ENCODE results near the gene CYP24A1. TPM values are rescaled to one million over a fixed set of nuclear protein-coding genes. Genes with fewer than 3 reads are reported as not detected.

CYP24A1 gene
- total and polyA plus RNA-seq, 2 donors (not counting 1 experiment from before 2014, with no cell fraction given): not detected

DNA sequence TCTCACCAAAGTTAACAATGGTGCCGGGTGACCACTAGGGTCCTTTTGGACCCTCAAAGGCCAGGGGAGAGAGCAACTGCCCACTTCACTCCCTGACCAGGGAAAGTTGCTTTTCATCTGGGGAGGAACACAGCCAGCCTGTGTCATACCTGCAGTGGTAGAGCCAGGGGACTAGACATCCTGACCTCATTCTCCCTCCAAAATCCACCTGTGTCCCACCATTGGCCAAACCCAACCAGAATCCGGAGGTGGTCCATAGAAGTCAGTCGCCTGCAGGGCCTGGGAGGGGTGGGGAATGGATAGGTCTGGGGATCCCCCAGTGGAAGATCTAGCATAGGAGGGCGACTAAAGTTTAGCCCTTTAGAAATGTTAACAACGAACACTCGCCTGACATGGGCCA, 46.9 kb upstream of the CYP24A1 start:
- DNase-seq (no peak), ATAC-seq (ENCODE audit: low read depth) (no peak)
- ChIA-PET CTCF (interaction anchor here (1.8 kb wide), 1 partner anchor 427 kb away, joined by 5 read pairs; no protein-coding TSS in a partner anchor), POLR2A (no interaction called here)
- no peak overlapping the region for H3K9ac ChIP-seq (ENCODE audit: low read length)
- TF ChIP-seq, protein P1, sequence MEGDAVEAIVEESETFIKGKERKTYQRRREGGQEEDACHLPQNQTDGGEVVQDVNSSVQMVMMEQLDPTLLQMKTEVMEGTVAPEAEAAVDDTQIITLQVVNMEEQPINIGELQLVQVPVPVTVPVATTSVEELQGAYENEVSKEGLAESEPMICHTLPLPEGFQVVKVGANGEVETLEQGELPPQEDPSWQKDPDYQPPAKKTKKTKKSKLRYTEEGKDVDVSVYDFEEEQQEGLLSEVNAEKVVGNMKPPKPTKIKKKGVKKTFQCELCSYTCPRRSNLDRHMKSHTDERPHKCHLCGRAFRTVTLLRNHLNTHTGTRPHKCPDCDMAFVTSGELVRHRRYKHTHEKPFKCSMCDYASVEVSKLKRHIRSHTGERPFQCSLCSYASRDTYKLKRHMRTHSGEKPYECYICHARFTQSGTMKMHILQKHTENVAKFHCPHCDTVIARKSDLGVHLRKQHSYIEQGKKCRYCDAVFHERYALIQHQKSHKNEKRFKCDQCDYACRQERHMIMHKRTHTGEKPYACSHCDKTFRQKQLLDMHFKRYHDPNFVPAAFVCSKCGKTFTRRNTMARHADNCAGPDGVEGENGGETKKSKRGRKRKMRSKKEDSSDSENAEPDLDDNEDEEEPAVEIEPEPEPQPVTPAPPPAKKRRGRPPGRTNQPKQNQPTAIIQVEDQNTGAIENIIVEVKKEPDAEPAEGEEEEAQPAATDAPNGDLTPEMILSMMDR (IDR thresholded peaks at IDR 0.05): no peak
- TF ChIP-seq EZH2 (IDR thresholded peaks at IDR 0.05; ENCODE audit: borderline replicate concordance, insufficient read depth, low read depth, low read length, poor library complexity, severe bottlenecking): no peak
- H3K4me1 Mint-ChIP-seq: no peaks in the 10 kb centered on the region
- no peak overlapping the region for H3K4me3 Mint-ChIP-seq
- H3K36me3 ChIP-seq (replicated peaks in 1 of 2; ENCODE audit: control extremely low read depth in 1 of 2, control insufficient read depth in 1 of 2, extremely low read depth in 1 of 2, insufficient read depth in 2 of 2, low read length in 1 of 2): peaks cover 0 to 8% of the 10 kb centered on the region in 2 experiments
- H3K27ac Mint-ChIP-seq: no peak overlapping the region
- no peaks in the 10 kb centered on the region for H3K27me3 Mint-ChIP-seq
- no peaks in the 10 kb centered on the region for H3K9me3 Mint-ChIP-seq (ENCODE audit: insufficient read depth)
- no peak overlapping the region for H3K4me2 ChIP-seq (replicated peaks; ENCODE audit: low read depth, low read length, poor library complexity, severe bottlenecking)
- no peak overlapping the region for H3K4me3 ChIP-seq (ENCODE audit: control extremely low read depth in 1 of 5, extremely low read depth in 1 of 5, insufficient read depth in 1 of 5, low read depth in 2 of 5, low read length in 4 of 5)
- intact Hi-C loops (cut with micrococcal nuclease): loop anchor here (2.0 kb wide), 1 partner anchor 426 kb away; no protein-coding TSS in a partner anchor
- no peaks in the 10 kb centered on the region for H3K4me1 ChIP-seq (ENCODE audit: control insufficient read depth in 2 of 2, insufficient read depth in 2 of 2, low read length in 2 of 2)
- H4K20me1 ChIP-seq (ENCODE audit: control insufficient read depth, insufficient read depth, low read length, poor library complexity, severe bottlenecking): no peaks in the 10 kb centered on the region
- 100% methylated on average over 2 of the region's 6 CpGs for WGBS (ENCODE audit: insufficient coverage)
- no peak overlapping the region for H2AFZ ChIP-seq (ENCODE audit: insufficient read depth, low read depth, low read length, poor library complexity, severe bottlenecking)
- no peak overlapping the region for H3K27ac ChIP-seq (ENCODE audit: low read length in 2 of 2)
- H3K27me3 ChIP-seq (replicated peaks in 1 of 4; ENCODE audit: control extremely low read depth in 1 of 4, control insufficient read depth in 3 of 4, insufficient read depth in 4 of 4, low read length in 3 of 4): no peaks in the 10 kb centered on the region
- H3K79me2 ChIP-seq (ENCODE audit: control insufficient read depth, insufficient read depth, low read length): no peaks in the 10 kb centered on the region
- H3K9me3 ChIP-seq (ENCODE audit: control extremely low read depth in 1 of 3, control insufficient read depth in 2 of 3, insufficient read depth in 1 of 3, low read length in 2 of 3): no peaks in the 10 kb centered on the region

GRCh38 chr20:54219751-54220426, 46.1 kb upstream of the CYP24A1 start:
- H3K4me1 ChIP-seq (ENCODE audit: control insufficient read depth in 2 of 2, insufficient read depth in 2 of 2, low read length in 2 of 2): no peaks in the 10 kb centered on the region
- H3K9me3 Mint-ChIP-seq (ENCODE audit: insufficient read depth): no peaks in the 10 kb centered on the region
- no peak for ATAC-seq (ENCODE audit: low read depth)
- no peak overlapping the region for H3K9ac ChIP-seq (ENCODE audit: low read length)
- H3K27me3 ChIP-seq (replicated peaks in 1 of 4; ENCODE audit: control extremely low read depth in 1 of 4, control insufficient read depth in 3 of 4, insufficient read depth in 4 of 4, low read length in 3 of 4): no peaks in the 10 kb centered on the region
- ChIA-PET CTCF (interaction anchor here (1.8 to 2.3 kb wide), 2 partner anchors 427 to 428 kb away, joined by 5 to 9 read pairs; no protein-coding TSS in a partner anchor), POLR2A (no interaction called here)
- no peak overlapping the region for H2AFZ ChIP-seq (ENCODE audit: insufficient read depth, low read depth, low read length, poor library complexity, severe bottlenecking)
- H3K4me2 ChIP-seq (replicated peaks; ENCODE audit: low read depth, low read length, poor library complexity, severe bottlenecking): no peak overlapping the region
- WGBS (ENCODE audit: insufficient coverage): 94% methylated on average over 3 of the region's 6 CpGs
- H3K27ac Mint-ChIP-seq: no peak overlapping the region
- H3K4me3 Mint-ChIP-seq: no peak overlapping the region
- intact Hi-C loops (cut with micrococcal nuclease): loop anchor here (2.0 kb wide), 1 partner anchor 427 kb away; no protein-coding TSS in a partner anchor
- no peak for DNase-seq
- TF ChIP-seq EZH2 (IDR thresholded peaks at IDR 0.05; ENCODE audit: borderline replicate concordance, insufficient read depth, low read depth, low read length, poor library complexity, severe bottlenecking): no peak
- TF ChIP-seq, protein P1 (IDR thresholded peaks at IDR 0.05): no peak
- H3K27ac ChIP-seq (ENCODE audit: low read length in 2 of 2): no peak overlapping the region
- H4K20me1 ChIP-seq (ENCODE audit: control insufficient read depth, insufficient read depth, low read length, poor library complexity, severe bottlenecking): peaks cover 8% of the 10 kb centered on the region
- H3K4me1 Mint-ChIP-seq: no peaks in the 10 kb centered on the region
- no peaks in the 10 kb centered on the region for H3K27me3 Mint-ChIP-seq
- no peaks in the 10 kb centered on the region for H3K9me3 ChIP-seq (ENCODE audit: control extremely low read depth in 1 of 3, control insufficient read depth in 2 of 3, insufficient read depth in 1 of 3, low read length in 2 of 3)
- H3K4me3 ChIP-seq (ENCODE audit: control extremely low read depth in 1 of 5, extremely low read depth in 1 of 5, insufficient read depth in 1 of 5, low read depth in 2 of 5, low read length in 4 of 5): no peak overlapping the region
- H3K79me2 ChIP-seq (ENCODE audit: control insufficient read depth, insufficient read depth, low read length): no peaks in the 10 kb centered on the region
- peaks cover 0 to 17% of the 10 kb centered on the region in 2 experiments for H3K36me3 ChIP-seq (replicated peaks in 1 of 2; ENCODE audit: control extremely low read depth in 1 of 2, control insufficient read depth in 1 of 2, extremely low read depth in 1 of 2, insufficient read depth in 2 of 2, low read length in 1 of 2)

All from B cell (primary cell).